ENCODE measurements around the gene TNFRSF25.
"Not testable (repeated sequence)": the region's sequence is repeated elsewhere in the genome, so short reads cannot be mapped to it uniquely, and the experiment has no call there.

DNA sequence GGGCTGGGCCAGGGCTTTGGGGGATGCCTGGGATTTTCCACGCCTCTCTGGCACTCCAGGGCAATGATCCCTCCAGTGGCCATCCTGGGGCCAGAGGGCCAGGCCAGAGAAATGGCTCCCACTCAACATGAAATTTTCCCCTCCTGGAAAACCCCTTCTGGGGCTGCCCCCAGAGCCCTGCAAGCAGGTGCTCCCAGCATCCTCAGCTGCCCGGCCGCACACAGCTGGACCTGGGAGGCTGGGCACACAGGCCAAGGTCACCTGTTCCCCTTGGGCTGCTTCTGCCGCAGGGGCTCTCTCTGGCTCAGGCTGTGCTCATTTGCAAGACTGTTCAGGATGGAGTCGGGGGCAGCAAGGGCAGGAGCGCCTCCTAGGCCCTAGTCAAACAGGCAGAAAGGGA lies 37.5 kb downstream of the TNFRSF25 start:
- TF ChIP-seq, protein P1, sequence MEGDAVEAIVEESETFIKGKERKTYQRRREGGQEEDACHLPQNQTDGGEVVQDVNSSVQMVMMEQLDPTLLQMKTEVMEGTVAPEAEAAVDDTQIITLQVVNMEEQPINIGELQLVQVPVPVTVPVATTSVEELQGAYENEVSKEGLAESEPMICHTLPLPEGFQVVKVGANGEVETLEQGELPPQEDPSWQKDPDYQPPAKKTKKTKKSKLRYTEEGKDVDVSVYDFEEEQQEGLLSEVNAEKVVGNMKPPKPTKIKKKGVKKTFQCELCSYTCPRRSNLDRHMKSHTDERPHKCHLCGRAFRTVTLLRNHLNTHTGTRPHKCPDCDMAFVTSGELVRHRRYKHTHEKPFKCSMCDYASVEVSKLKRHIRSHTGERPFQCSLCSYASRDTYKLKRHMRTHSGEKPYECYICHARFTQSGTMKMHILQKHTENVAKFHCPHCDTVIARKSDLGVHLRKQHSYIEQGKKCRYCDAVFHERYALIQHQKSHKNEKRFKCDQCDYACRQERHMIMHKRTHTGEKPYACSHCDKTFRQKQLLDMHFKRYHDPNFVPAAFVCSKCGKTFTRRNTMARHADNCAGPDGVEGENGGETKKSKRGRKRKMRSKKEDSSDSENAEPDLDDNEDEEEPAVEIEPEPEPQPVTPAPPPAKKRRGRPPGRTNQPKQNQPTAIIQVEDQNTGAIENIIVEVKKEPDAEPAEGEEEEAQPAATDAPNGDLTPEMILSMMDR (IDR thresholded peaks at IDR 0.05; ENCODE audit: poor library complexity, severe bottlenecking), result not testable (repeated sequence)
- TF ChIP-seq, protein P2, sequence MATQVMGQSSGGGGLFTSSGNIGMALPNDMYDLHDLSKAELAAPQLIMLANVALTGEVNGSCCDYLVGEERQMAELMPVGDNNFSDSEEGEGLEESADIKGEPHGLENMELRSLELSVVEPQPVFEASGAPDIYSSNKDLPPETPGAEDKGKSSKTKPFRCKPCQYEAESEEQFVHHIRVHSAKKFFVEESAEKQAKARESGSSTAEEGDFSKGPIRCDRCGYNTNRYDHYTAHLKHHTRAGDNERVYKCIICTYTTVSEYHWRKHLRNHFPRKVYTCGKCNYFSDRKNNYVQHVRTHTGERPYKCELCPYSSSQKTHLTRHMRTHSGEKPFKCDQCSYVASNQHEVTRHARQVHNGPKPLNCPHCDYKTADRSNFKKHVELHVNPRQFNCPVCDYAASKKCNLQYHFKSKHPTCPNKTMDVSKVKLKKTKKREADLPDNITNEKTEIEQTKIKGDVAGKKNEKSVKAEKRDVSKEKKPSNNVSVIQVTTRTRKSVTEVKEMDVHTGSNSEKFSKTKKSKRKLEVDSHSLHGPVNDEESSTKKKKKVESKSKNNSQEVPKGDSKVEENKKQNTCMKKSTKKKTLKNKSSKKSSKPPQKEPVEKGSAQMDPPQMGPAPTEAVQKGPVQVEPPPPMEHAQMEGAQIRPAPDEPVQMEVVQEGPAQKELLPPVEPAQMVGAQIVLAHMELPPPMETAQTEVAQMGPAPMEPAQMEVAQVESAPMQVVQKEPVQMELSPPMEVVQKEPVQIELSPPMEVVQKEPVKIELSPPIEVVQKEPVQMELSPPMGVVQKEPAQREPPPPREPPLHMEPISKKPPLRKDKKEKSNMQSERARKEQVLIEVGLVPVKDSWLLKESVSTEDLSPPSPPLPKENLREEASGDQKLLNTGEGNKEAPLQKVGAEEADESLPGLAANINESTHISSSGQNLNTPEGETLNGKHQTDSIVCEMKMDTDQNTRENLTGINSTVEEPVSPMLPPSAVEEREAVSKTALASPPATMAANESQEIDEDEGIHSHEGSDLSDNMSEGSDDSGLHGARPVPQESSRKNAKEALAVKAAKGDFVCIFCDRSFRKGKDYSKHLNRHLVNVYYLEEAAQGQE (IDR thresholded peaks at IDR 0.05; ENCODE audit: borderline replicate concordance), result not testable (repeated sequence)
- not testable (repeated sequence) for TF ChIP-seq RAD21 (conservative IDR thresholded peaks at IDR 0.05); POLR2AphosphoS5 (IDR thresholded peaks at IDR 0.05); EZH2 (IDR thresholded peaks at IDR 0.05; ENCODE audit: borderline replicate concordance, insufficient read depth, low read length, poor library complexity, severe bottlenecking); MXI1 (conservative IDR thresholded peaks at IDR 0.05; ENCODE audit: poor library complexity, severe bottlenecking); EP300 (conservative IDR thresholded peaks at IDR 0.05; ENCODE audit: poor library complexity, severe bottlenecking); SMC3 (conservative IDR thresholded peaks at IDR 0.05; ENCODE audit: poor library complexity); TAF1 (IDR thresholded peaks at IDR 0.05; ENCODE audit: low read depth)
